ENCODE results near the gene ODF2. TPM values are rescaled to one million over a fixed set of nuclear protein-coding genes. Genes with fewer than 3 reads are reported as not detected.
A peak's percentile ranks its signal among the peaks of the same experiment; 100 is the strongest.

Gene ODF2
- polyA plus RNA-seq, 2 of the 4 experiments (the other 2 are of a cell fraction): 24.7 to 29.6 TPM

DNA sequence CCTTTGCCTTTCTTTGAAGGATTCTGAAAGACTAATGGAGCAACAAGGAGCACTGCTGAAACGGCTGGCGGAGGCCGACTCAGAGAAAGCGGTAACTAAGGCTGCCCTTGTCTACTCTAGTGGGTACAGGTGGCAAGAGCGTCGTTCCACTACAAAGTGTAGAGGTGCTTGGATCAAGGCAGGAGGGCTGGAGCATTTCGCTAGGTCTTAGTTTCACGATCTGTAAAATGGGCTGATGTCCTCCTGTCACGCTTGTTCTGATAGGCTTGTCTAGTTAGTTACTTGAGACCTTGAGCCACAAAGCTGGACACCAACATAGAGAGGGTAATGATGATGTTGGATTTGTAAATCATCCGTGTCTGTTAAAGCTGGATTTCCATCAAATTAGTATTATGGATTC is 25.8 kb downstream of the ODF2 start:
- FAIRE-seq: peak; percentile 13
- POLR2A ChIA-PET: no interaction called here

GRCh38 chr9:128482186-128482585 is 26.4 kb downstream of the ODF2 start:
- Histone ChIP-seq H3K4me3 (no peak overlapping the region), H3K4me1 (no peaks in the 10 kb centered on the region), H3K9me3 (no peaks in the 10 kb centered on the region), H3K4me2 (no peak overlapping the region), H3K27ac (no peak overlapping the region)
- DNase-seq (ENCODE audit: low read depth in 1 of 2, low spot score in 1 of 2) (no peak), ATAC-seq (no peak), FAIRE-seq (no peak)
- ChIA-PET POLR2A (no interaction called here), CTCF (interaction anchor here (0.9 kb wide), 1 partner anchor 127 kb away, joined by 4 read pairs; no protein-coding TSS in a partner anchor)
- 92% methylated on average over 7 of the region's 7 CpGs for WGBS (ENCODE audit: missing lambda C conversion rate)
- TF ChIP-seq, protein P1, sequence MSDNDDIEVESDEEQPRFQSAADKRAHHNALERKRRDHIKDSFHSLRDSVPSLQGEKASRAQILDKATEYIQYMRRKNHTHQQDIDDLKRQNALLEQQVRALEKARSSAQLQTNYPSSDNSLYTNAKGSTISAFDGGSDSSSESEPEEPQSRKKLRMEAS (IDR thresholded peaks at IDR 0.05): no peak
- no peak for TF ChIP-seq SREBF2 (IDR thresholded peaks at IDR 0.05)
- TF ChIP-seq HDAC2 (IDR thresholded peaks at IDR 0.05): no peak

More for the DNA sequence above, 25.8 kb downstream of the ODF2 start:
- Histone ChIP-seq H3K4me3 (no peak overlapping the region), H3K4me2 (no peak overlapping the region), H3K4me1 (no peaks in the 10 kb centered on the region), H3K9me3 (no peaks in the 10 kb centered on the region), H3K27ac (no peak overlapping the region)
- CTCF ChIA-PET: interaction anchor here (0.9 kb wide), 1 partner anchor 127 kb away, joined by 4 read pairs; no protein-coding TSS in a partner anchor
- ATAC-seq (no peak), DNase-seq (ENCODE audit: low read depth in 1 of 2, low spot score in 1 of 2) (no peak)
- TF ChIP-seq EHF (CRISPR knock-in tag; IDR thresholded peaks at IDR 0.05) (no peak), HOXB5 (CRISPR knock-in tag; IDR thresholded peaks at IDR 0.05) (no peak), ESRRA (IDR thresholded peaks at IDR 0.05; ENCODE audit: borderline replicate concordance, low read length) (no peak), JUNB (IDR thresholded peaks at IDR 0.05) (no peak), HOXB13 (CRISPR knock-in tag; IDR thresholded peaks at IDR 0.05; ENCODE audit: low read depth) (no peak)
- TF ChIP-seq, protein P1 (IDR thresholded peaks at IDR 0.05): no peak
- TF ChIP-seq, protein P2, sequence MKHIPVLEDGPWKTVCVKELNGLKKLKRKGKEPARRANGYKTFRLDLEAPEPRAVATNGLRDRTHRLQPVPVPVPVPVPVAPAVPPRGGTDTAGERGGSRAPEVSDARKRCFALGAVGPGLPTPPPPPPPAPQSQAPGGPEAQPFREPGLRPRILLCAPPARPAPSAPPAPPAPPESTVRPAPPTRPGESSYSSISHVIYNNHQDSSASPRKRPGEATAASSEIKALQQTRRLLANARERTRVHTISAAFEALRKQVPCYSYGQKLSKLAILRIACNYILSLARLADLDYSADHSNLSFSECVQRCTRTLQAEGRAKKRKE (CRISPR knock-in tag; IDR thresholded peaks at IDR 0.05; ENCODE audit: low read depth): no peak
- WGBS (ENCODE audit: missing lambda C conversion rate): 95% methylated on average over 10 of the region's 10 CpGs

GRCh38 chr9:128484686-128485413 is 29.0 kb downstream of the ODF2 start:
- Histone ChIP-seq H3K4me2 (no peak overlapping the region), H3K4me3 (no peak overlapping the region), H3K27ac (no peak overlapping the region), H3K9me3 (no peaks in the 10 kb centered on the region), H3K4me1 (no peaks in the 10 kb centered on the region)
- TF ChIP-seq EHF (CRISPR knock-in tag; IDR thresholded peaks at IDR 0.05) (no peak), POLR2A (IDR thresholded peaks at IDR 0.05; ENCODE audit: low read length) (no peak), ZFP36 (IDR thresholded peaks at IDR 0.05; ENCODE audit: borderline replicate concordance, partially characterized antibody) (no peak), HOXA7 (CRISPR knock-in tag; IDR thresholded peaks at IDR 0.05) (no peak), E2F6 (IDR thresholded peaks at IDR 0.05; ENCODE audit: borderline replicate concordance, low read depth) (no peak), ZNF302 (CRISPR knock-in tag; IDR thresholded peaks at IDR 0.05) (no peak), RARB (CRISPR knock-in tag; IDR thresholded peaks at IDR 0.05) (no peak), SMC3 (IDR thresholded peaks at IDR 0.05) (no peak), PBX3 (IDR thresholded peaks at IDR 0.05) (no peak), BHLHE40 (IDR thresholded peaks at IDR 0.05; ENCODE audit: low read depth, low read length) (no peak), GATA3 (IDR thresholded peaks at IDR 0.05; ENCODE audit: borderline replicate concordance) (no peak), HOXB5 (CRISPR knock-in tag; IDR thresholded peaks at IDR 0.05) (no peak), KDM1A (IDR thresholded peaks at IDR 0.05; ENCODE audit: low read depth) (no peak), RNF2 (IDR thresholded peaks at IDR 0.05; ENCODE audit: borderline replicate concordance, low read depth) (no peak)
- TF ChIP-seq, protein P3, sequence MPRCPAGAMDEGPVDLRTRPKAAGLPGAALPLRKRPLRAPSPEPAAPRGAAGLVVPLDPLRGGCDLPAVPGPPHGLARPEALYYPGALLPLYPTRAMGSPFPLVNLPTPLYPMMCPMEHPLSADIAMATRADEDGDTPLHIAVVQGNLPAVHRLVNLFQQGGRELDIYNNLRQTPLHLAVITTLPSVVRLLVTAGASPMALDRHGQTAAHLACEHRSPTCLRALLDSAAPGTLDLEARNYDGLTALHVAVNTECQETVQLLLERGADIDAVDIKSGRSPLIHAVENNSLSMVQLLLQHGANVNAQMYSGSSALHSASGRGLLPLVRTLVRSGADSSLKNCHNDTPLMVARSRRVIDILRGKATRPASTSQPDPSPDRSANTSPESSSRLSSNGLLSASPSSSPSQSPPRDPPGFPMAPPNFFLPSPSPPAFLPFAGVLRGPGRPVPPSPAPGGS (IDR thresholded peaks at IDR 0.05): no peak
- TF ChIP-seq, protein P1 (IDR thresholded peaks at IDR 0.05): no peak
- 90% methylated on average over 14 of the region's 17 CpGs for WGBS (ENCODE audit: missing lambda C conversion rate)
- FAIRE-seq (no peak), DNase-seq (ENCODE audit: low read depth in 1 of 2, low spot score in 1 of 2) (no peak), ATAC-seq (no peak)
- ChIA-PET POLR2A (interaction anchor here (0.5 kb wide), 1 partner anchor 114 kb away, joined by 5 read pairs; the partner anchor contains the start of gene URM1), CTCF (interaction anchor here (0.6 to 4.4 kb wide), 9 partner anchors 12 to 964 kb away, joined by 3 to 17 read pairs (median 3); no protein-coding TSS in a partner anchor)
